ENCODE data around the gene LEKR1.

The LEKR1 gene

DNA sequence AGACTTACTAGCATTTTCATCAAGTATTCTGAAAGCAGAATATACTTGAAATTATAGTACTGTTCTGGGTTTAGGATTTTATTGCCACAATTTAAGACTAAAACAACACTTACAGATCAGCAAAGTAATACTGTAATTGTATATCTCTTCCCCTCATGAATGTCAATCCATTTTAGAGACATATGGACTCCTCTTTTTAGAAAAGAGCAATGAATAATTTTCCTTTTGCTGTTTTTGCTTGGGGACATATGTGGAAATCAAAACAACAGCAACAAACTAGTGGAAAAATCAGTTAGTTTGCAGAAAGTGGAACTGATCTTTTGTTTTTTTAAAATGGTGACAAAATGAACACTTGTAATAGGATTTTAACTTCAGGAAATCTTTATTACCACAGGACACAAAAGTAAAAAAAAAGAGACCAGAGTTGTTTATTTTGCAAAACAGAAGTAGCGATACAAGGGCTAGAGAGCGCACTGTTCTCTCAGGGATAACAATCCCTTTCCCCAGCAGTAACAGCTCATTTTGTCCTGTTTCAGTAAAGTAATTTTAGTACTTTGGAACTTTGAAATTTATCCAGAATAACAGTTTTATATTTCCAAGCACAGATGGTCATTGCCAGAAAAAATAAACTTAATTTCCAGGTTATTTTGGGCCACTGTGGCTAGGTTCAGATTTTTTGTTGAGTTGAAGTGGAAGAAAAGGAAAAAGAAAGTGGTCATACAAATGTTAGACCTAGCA is 17.1 kb downstream of the LEKR1 start:
- TF ChIP-seq, protein P1, sequence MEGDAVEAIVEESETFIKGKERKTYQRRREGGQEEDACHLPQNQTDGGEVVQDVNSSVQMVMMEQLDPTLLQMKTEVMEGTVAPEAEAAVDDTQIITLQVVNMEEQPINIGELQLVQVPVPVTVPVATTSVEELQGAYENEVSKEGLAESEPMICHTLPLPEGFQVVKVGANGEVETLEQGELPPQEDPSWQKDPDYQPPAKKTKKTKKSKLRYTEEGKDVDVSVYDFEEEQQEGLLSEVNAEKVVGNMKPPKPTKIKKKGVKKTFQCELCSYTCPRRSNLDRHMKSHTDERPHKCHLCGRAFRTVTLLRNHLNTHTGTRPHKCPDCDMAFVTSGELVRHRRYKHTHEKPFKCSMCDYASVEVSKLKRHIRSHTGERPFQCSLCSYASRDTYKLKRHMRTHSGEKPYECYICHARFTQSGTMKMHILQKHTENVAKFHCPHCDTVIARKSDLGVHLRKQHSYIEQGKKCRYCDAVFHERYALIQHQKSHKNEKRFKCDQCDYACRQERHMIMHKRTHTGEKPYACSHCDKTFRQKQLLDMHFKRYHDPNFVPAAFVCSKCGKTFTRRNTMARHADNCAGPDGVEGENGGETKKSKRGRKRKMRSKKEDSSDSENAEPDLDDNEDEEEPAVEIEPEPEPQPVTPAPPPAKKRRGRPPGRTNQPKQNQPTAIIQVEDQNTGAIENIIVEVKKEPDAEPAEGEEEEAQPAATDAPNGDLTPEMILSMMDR (IDR thresholded peaks at IDR 0.05; ENCODE audit: control extremely low read depth, extremely low read depth, low read depth, missing control alignments), result no peak
- POLR2A ChIA-PET, result no interaction called here
- DNase-seq (ENCODE audit: extremely low spot score), result no peak
- CTCF ChIA-PET, result interaction anchor here (1.2 to 2.0 kb wide), 4 partner anchors 9 to 69 kb away, joined by 3 to 6 read pairs (median 4); no protein-coding TSS in a partner anchor

DNA sequence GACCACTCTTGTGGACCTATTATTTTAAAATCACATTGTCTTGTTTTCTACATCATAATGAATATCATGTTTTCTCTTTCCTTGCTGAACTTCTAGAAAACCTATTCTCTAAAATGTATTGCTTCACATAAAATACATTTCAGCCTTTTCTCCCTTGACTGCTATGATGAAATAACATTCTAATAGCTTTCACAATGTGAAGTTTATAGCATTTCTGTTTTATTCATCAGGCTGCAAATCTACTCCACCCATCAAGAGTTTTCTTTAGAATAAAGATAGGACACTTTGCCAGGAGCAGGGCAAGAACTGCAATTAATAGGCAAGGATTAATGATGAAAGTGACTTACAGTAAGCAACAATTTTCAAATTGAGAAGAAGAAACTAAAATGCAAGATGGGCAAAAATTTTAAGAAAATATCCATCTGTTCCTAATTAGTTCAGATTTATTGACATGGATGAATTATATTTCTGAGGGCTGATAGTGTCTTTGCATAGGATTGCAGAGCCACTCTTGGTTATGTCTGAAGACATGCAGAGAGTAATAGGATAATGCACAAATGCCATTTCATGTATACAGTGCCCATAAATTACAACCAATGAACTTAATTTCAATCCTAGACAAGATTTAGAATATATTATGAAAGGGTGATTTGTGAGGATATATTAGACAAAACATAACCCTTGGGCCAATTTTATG is 21.7 kb downstream of the LEKR1 start:
- no peak for DNase-seq (ENCODE audit: extremely low spot score)
- TF ChIP-seq, protein P1 (IDR thresholded peaks at IDR 0.05; ENCODE audit: control extremely low read depth, extremely low read depth, low read depth, missing control alignments), result no peak
- ChIA-PET CTCF (no interaction called here), POLR2A (no interaction called here)

DNA sequence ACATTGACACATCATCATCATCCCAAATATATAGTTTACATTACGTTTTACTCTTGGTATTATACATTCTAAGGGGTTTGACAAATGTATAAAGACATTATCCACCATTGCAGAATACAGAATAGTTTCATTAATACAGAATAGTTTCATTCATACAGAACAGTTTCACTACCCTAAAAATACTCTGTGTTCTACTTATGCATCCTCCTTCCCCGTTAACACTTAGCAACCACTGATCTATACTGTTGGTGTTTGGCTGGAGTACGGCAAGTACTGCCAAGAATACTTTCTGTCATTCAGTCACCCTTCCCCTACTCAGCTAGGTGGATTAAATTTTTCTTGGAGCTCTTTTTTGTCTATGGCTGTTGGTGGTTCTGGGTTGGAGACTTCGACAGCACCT is 33.4 kb downstream of the LEKR1 start:
- TF ChIP-seq, protein P1 (IDR thresholded peaks at IDR 0.05; ENCODE audit: control extremely low read depth, extremely low read depth, low read depth, missing control alignments), result no peak
- ChIA-PET CTCF (no interaction called here), POLR2A (no interaction called here)
- DNase-seq (ENCODE audit: extremely low spot score), result no peak

DNA sequence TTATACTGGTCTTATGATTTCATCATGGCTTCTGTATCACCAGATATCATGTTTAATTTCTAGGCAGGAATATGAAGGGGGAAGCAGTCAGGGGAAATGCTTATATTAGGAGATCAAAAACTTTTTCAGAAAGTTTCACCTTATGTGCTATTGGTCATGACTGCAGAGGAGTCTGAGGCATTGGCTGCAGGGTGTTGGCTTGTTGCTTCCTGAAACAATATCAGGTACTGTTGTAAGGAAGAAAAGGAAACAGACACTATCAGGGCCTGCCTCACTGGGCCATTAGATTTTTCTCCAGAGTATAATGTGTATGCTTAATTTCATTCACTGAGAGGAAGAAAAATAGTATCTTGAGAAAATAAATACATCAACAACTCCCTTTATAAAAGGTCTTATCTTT is 34.7 kb downstream of the LEKR1 start:
- CTCF ChIA-PET, result no interaction called here
- POLR2A ChIA-PET, result no interaction called here
- TF ChIP-seq, protein P1 (IDR thresholded peaks at IDR 0.05; ENCODE audit: control extremely low read depth, extremely low read depth, low read depth, missing control alignments), result no peak
- no peak for DNase-seq (ENCODE audit: extremely low spot score)

DNA sequence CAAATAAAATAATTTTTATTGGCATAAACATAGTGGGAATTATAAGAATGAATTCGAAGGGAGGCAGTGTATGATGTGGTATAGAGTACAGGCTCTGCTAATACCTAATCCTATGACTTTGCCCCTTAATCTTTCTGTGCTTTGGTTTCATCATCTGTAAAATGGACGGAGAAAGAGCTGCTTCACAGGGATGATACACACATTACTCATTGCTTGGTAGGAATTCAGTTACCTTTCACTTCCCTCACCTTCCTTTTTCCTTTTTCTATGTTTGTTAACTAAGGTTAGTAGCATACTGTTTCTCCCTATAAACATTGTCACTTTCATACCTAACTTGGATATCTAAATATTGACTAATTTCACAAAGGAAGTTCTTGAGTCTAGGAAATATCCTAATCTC is 36.2 kb downstream of the LEKR1 start:
- TF ChIP-seq, protein P1 (IDR thresholded peaks at IDR 0.05; ENCODE audit: control extremely low read depth, extremely low read depth, low read depth, missing control alignments), result no peak
- ChIA-PET POLR2A (no interaction called here), CTCF (interaction anchor here (2.2 kb wide), 1 partner anchor 42 kb away, joined by 5 read pairs; no protein-coding TSS in a partner anchor)
- no peak for DNase-seq (ENCODE audit: extremely low spot score)

DNA sequence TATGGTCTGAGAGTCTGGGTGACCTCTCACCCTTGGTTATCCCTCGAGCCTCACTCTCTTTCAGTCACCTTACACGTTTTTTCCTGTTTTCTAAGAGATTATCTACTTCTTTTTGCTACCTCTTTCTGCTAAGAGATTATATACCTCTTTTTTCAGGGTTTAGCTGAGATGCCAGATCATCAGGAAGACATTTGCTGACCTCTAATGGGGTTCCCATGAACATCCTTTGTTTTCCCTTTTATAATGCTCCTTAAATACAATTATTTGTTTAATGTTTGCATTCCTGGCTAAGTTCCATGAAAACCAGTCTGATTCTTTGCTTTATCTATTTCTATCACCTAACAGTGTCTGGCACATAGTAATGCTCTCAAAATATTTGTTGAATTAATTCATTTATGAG is 39.6 kb downstream of the LEKR1 start:
- DNase-seq (ENCODE audit: extremely low spot score), result no peak
- ChIA-PET POLR2A (no interaction called here), CTCF (interaction anchor here (1.0 to 1.2 kb wide), 2 partner anchors 8 to 30 kb away, joined by 3 read pairs; no protein-coding TSS in a partner anchor)
- TF ChIP-seq, protein P1 (IDR thresholded peaks at IDR 0.05; ENCODE audit: control extremely low read depth, extremely low read depth, low read depth, missing control alignments), result no peak
